ENCODE results near the gene JAK3.

GRCh38 chr19:17841371-17841809 lies 6.4 kb downstream of the JAK3 start:
- no peak for TF ChIP-seq CTCF (IDR thresholded peaks at IDR 0.05)
- TF ChIP-seq EP300 (IDR thresholded peaks at IDR 0.05) = no peak
- peak; percentile 50 for TF ChIP-seq POLR2A (IDR thresholded peaks at IDR 0.05)

Data from ovary (tissue), 3 donors.